AG04449 (cell line): Measurements from ENCODE around the gene OCA2.
A peak's percentile ranks its signal among the peaks of the same experiment; 100 is the strongest.
"Not testable (repeated sequence)": the region's sequence is repeated elsewhere in the genome, so short reads cannot be mapped to it uniquely, and the experiment has no call there.

Source experiments
- CTCF ChIA-PET: fragments of 350-600 bp; formaldehyde crosslinking; extraction: SDS; loops from one replicate; lab custom pipeline; 2021; ENCODE audit warnings: antibody characterized with exemption; lab: Yijun Ruan, JAX
- POLR2A ChIA-PET: fragments of 400-600, 350-600 bp; formaldehyde crosslinking; extraction: SDS; loops from one replicate; lab custom pipeline; 2020; ENCODE audit warnings: antibody characterized with exemption, inconsistent platforms; lab: Yijun Ruan, JAX
- DNase-seq: peaks from one replicate; pipeline ENCODE4 v3.0.0-alpha.2; 2010; ENCODE audit warnings: low read depth, low spot score
- H3K4me3 ChIP-seq: 2 replicates; pipeline ENCODE4 v1.5.1; 2011; ENCODE audit warnings: low read depth, mild to moderate bottlenecking, control low read depth, low read length
- CTCF ChIP-seq: IDR thresholded peaks from one replicate; pipeline ENCODE4 v1.5.1; 2011; ENCODE audit warnings: mild to moderate bottlenecking, moderate library complexity, low read length, control low read depth, inconsistent platforms; ENCODE audit not compliant: insufficient read depth; ENCODE audit errors: missing control alignments

OCA2 gene

GRCh38 chr15:28127036-28127435 lies 27.9 kb upstream of the OCA2 start:
- no peak for DNase-seq
- CTCF ChIA-PET = interaction anchor here (1.2 to 5.5 kb wide), 7 partner anchors 10 to 28 kb away, joined by 4 to 89 read pairs (median 9); partner anchors contain the start of gene OCA2
- no peak for TF ChIP-seq CTCF
- no peak overlapping the region for H3K4me3 ChIP-seq
- POLR2A ChIA-PET = no interaction called here

GRCh38 chr15:28125673-28126651 lies 26.8 kb upstream of the OCA2 start:
- DNase-seq = no peak
- H3K4me3 ChIP-seq = no peak overlapping the region
- POLR2A ChIA-PET = no interaction called here
- peak; percentile 56 for TF ChIP-seq CTCF
- CTCF ChIA-PET = interaction anchor here (0.6 to 5.5 kb wide), 22 partner anchors 10 to 1236 kb away, joined by 3 to 89 read pairs (median 5); partner anchors contain the start of gene OCA2

- ChIA-PET CTCF (interaction anchor here (1.2 to 5.5 kb wide), 8 partner anchors 9 to 1234 kb away, joined by 4 to 89 read pairs (median 19); no protein-coding TSS in a partner anchor), POLR2A (no interaction called here)
- no peak for TF ChIP-seq CTCF
- DNase-seq = no peak
- H3K4me3 ChIP-seq = no peak overlapping the region
Measured at GRCh38 chr15:28124841-28125240, 25.7 kb upstream of the OCA2 start.

GRCh38 chr15:28123408-28124023 lies 24.4 kb upstream of the OCA2 start:
- ChIA-PET CTCF (interaction anchor here (0.6 to 5.5 kb wide), 17 partner anchors 8 to 1237 kb away, joined by 3 to 89 read pairs (median 4); partner anchors contain the start of gene OCA2), POLR2A (no interaction called here)
- TF ChIP-seq CTCF = peak; percentile 81
- no peak overlapping the region for H3K4me3 ChIP-seq
- no peak for DNase-seq

- no peak for DNase-seq
- TF ChIP-seq CTCF = no peak
- ChIA-PET CTCF (interaction anchor here (1.2 to 5.5 kb wide), 3 partner anchors 11 to 65 kb away, joined by 3 to 72 read pairs (median 34); no protein-coding TSS in a partner anchor), POLR2A (no interaction called here)
- H3K4me3 ChIP-seq = no peak overlapping the region
Measured at GRCh38 chr15:28122038-28122949, 23.2 kb upstream of the OCA2 start.

GRCh38 chr15:28121577-28121976 lies 22.5 kb upstream of the OCA2 start:
- CTCF ChIA-PET = interaction anchor here (5.4 to 5.5 kb wide), 2 partner anchors 11 to 16 kb away, joined by 34 to 72 read pairs; no protein-coding TSS in a partner anchor

More at GRCh38 chr15:28121577-28121976, 22.5 kb upstream of the OCA2 start:
- H3K4me3 ChIP-seq, DNase-seq, POLR2A ChIA-PET: not testable (repeated sequence)
